Brain microvascular endothelial cell (primary cell): ENCODE measurements around the gene NEU2.

ENCODE experiments used
- DNase-seq: peaks from one replicate; pipeline ENCODE4 v3.0.0-alpha.2; 2020
- H3K27ac ChIP-seq: fragments of 250-450 bp; sonication (Bioruptor Pico); 2 replicates; pipeline ENCODE4 v1.5.1; 2020; ENCODE audit warnings: mild to moderate bottlenecking, moderate library complexity
- H3K27me3 ChIP-seq: fragments of 250-450 bp; sonication (Bioruptor Pico); replicated peaks from 2 replicates; pipeline ENCODE4 v1.5.1; 2020; ENCODE audit warnings: mild to moderate bottlenecking
- H3K36me3 ChIP-seq: fragments of 250-450 bp; sonication (Bioruptor Pico); replicated peaks from 2 replicates; pipeline ENCODE4 v1.5.1; 2020; ENCODE audit warnings: mild to moderate bottlenecking
- H3K4me3 ChIP-seq: 2 replicates; pipeline ENCODE4 v1.5.1; 2011; ENCODE audit warnings: low read depth, mild to moderate bottlenecking, control low read depth, low read length, moderate library complexity
- CTCF ChIP-seq: IDR thresholded peaks from 2 replicates; pipeline ENCODE4 v1.5.1; 2011; ENCODE audit warnings: low read depth, mild to moderate bottlenecking, moderate library complexity, low read length, control low read depth, inconsistent platforms; ENCODE audit errors: missing control alignments
- in situ Hi-C: cut with HindIII; loops from 2 replicates; pipeline ENCODE4 v1.10.0; 2017; ENCODE audit warnings: low sequenced_read_pairs, low pct_ligation_motif_present

NEU2 gene

GRCh38 chr2:233025706-233026105 is 6.8 kb upstream of the NEU2 start:
- DNase-seq, result no peak
- in situ Hi-C loops, result no loop called here
- no peak overlapping the region for H3K27ac ChIP-seq
- TF ChIP-seq CTCF, result no peak
- no peak overlapping the region for H3K4me3 ChIP-seq
- no peaks in the 10 kb centered on the region for H3K36me3 ChIP-seq
- H3K27me3 ChIP-seq, result no peaks in the 10 kb centered on the region

GRCh38 chr2:233026198-233026813 is 6.2 kb upstream of the NEU2 start:
- no peak for DNase-seq
- in situ Hi-C loops, result no loop called here
- no peak overlapping the region for H3K27ac ChIP-seq
- H3K27me3 ChIP-seq, result no peaks in the 10 kb centered on the region
- no peak for TF ChIP-seq CTCF
- no peaks in the 10 kb centered on the region for H3K36me3 ChIP-seq
- no peak overlapping the region for H3K4me3 ChIP-seq

- in situ Hi-C loops, result no loop called here
- Histone ChIP-seq H3K27me3 (no peaks in the 10 kb centered on the region), H3K36me3 (no peaks in the 10 kb centered on the region), H3K27ac (no peak overlapping the region), H3K4me3 (no peak overlapping the region)
- TF ChIP-seq CTCF, result no peak
- DNase-seq, result no peak
Observed at GRCh38 chr2:233029321-233029720, 3.2 kb upstream of the NEU2 start.

- no peaks in the 10 kb centered on the region for H3K36me3 ChIP-seq
- no peak for TF ChIP-seq CTCF
- in situ Hi-C loops, result no loop called here
- no peak overlapping the region for H3K27ac ChIP-seq
- no peaks in the 10 kb centered on the region for H3K27me3 ChIP-seq
- no peak for DNase-seq
- no peak overlapping the region for H3K4me3 ChIP-seq
Observed at GRCh38 chr2:233031556-233032500, 644 bp upstream of the NEU2 start.

GRCh38 chr2:233033672-233034071 is 1.2 kb downstream of the NEU2 start:
- no peaks in the 10 kb centered on the region for H3K36me3 ChIP-seq
- H3K27me3 ChIP-seq, result no peaks in the 10 kb centered on the region
- H3K4me3 ChIP-seq, result no peak overlapping the region
- no peak for TF ChIP-seq CTCF
- DNase-seq, result peak; percentile 10
- in situ Hi-C loops, result no loop called here
- H3K27ac ChIP-seq, result no peak overlapping the region
